PFSK-1 (cell line): ENCODE data around the gene TMEM219.

Experiments used
- FOXP2 ChIP-seq: optimal IDR thresholded peaks from 2 replicates; pipeline ENCODE3; 2011; ENCODE audit warnings: borderline replicate concordance, control low read depth, inconsistent platforms; ENCODE audit not compliant: insufficient read depth; ENCODE audit errors: extremely low read length, extremely low read depth
- POLR2AphosphoS5 ChIP-seq: IDR thresholded peaks from 2 replicates; pipeline ENCODE4 v1.6.1; 2012; ENCODE audit warnings: low read depth, mild to moderate bottlenecking, control low read depth, low read length, moderate library complexity
- REST ChIP-seq, 2 experiments: IDR thresholded peaks; 2 replicates each; pipeline versions ENCODE4 v1.6.1 to v1.8.0; 2011 to 2012; ENCODE audit warnings: low read depth in 2 of 2, low read length in 2 of 2, control low read depth in 1 of 2, inconsistent platforms in 1 of 2, mild to moderate bottlenecking in 1 of 2, moderate library complexity in 1 of 2; ENCODE audit not compliant: insufficient read depth in 1 of 2
- SIN3A ChIP-seq: IDR thresholded peaks from 2 replicates; pipeline ENCODE4 v1.6.1; 2012; ENCODE audit warnings: mild to moderate bottlenecking, low read length, moderate library complexity, borderline replicate concordance; ENCODE audit not compliant: insufficient read depth
- TAF1 ChIP-seq: IDR thresholded peaks from 2 replicates; pipeline ENCODE4 v1.6.1; 2012; ENCODE audit warnings: low read length, control low read depth, borderline replicate concordance; ENCODE audit not compliant: insufficient read depth

- no peak for TF ChIP-seq REST (IDR thresholded peaks at IDR 0.05; ENCODE audit: insufficient read depth in 1 of 2, low read depth in 2 of 2, low read length in 2 of 2)
- TF ChIP-seq SIN3A, result no peak
- TF ChIP-seq POLR2AphosphoS5, result no peak
- TF ChIP-seq TAF1, result peak; percentile 29; the same call in 1 of the 2 replicates
- no peak for TF ChIP-seq FOXP2
Measured at GRCh38 chr16:29943846-29944799, 17.8 kb upstream of the TMEM219 start.
